GM19099 (cell line): ENCODE results near the gene FADS1.
A peak's percentile ranks its signal among the peaks of the same experiment; 100 is the strongest.

Experiments
- POLR2A ChIP-seq: IDR thresholded peaks from 3 replicates; pipeline ENCODE4 v1.6.1; 2011; ENCODE audit warnings: low read depth; ENCODE audit not compliant: insufficient read length; ENCODE audit errors: extremely low read depth

FADS1 gene

GRCh38 chr11:61799665-61800284 is 17.0 kb downstream of the FADS1 start:
- no peak for TF ChIP-seq POLR2A

- TF ChIP-seq POLR2A = no peak
These were observed 19.4 kb downstream of the FADS1 start for GRCh38 chr11:61797263-61797944.

- no peak for TF ChIP-seq POLR2A
These were observed 20.8 kb downstream of the FADS1 start for GRCh38 chr11:61795876-61796526.

GRCh38 chr11:61795459-61795858 is 21.3 kb downstream of the FADS1 start:
- TF ChIP-seq POLR2A = no peak

GRCh38 chr11:61794579-61794978 is 22.2 kb downstream of the FADS1 start:
- no peak for TF ChIP-seq POLR2A

GRCh38 chr11:61793829-61794204 is 23.0 kb downstream of the FADS1 start:
- no peak for TF ChIP-seq POLR2A

GRCh38 chr11:61793083-61793828 is 23.5 kb downstream of the FADS1 start:
- TF ChIP-seq POLR2A = no peak

GRCh38 chr11:61792310-61793082 is 24.3 kb downstream of the FADS1 start, which contains the start of the genes FEN1 and TMEM258:
Gene FEN1 (plus strand): TSS chr11:61792911. CDS start chr11:61795362, 2,451 bp downstream.
Gene TMEM258 (minus strand): TSS chr11:61792599. CDS start chr11:61792558, 41 bp downstream.
- TF ChIP-seq POLR2A = peak; percentile 94

- no peak for TF ChIP-seq POLR2A
These were observed 25.0 kb downstream of the FADS1 start for GRCh38 chr11:61791737-61792309.

GRCh38 chr11:61787928-61788491 is 28.8 kb downstream of the FADS1 start:
- TF ChIP-seq POLR2A = no peak

- no peak for TF ChIP-seq POLR2A
These were observed 30.9 kb downstream of the FADS1 start for GRCh38 chr11:61785837-61786402.

GRCh38 chr11:61784506-61784805 is 32.3 kb downstream of the FADS1 start:
- TF ChIP-seq POLR2A = no peak

GRCh38 chr11:61783717-61784505 is 32.9 kb downstream of the FADS1 start:
- TF ChIP-seq POLR2A = no peak

GRCh38 chr11:61782841-61783240 is 34.0 kb downstream of the FADS1 start:
- no peak for TF ChIP-seq POLR2A

- TF ChIP-seq POLR2A = no peak
These were observed 34.5 kb downstream of the FADS1 start for GRCh38 chr11:61782299-61782698.
